ENCODE results near the gene ZBTB39.

Gene ZBTB39

GRCh38 chr12:57042695-57043094 is 36.3 kb upstream of the ZBTB39 start:
- H3K27me3 ChIP-seq (ENCODE audit: insufficient read depth, low read length), result 0 out of 2 replicates have a peak, but pooled peaks cover 2% of the 10 kb centered on the region
- no peaks in the 10 kb centered on the region for H3K9me2 ChIP-seq (ENCODE audit: low read depth, low read length)
- no peak overlapping the region for H3K27ac ChIP-seq (ENCODE audit: low read depth, low read length, poor library complexity, severe bottlenecking)
- no peaks in the 10 kb centered on the region for H3K4me1 ChIP-seq (ENCODE audit: insufficient read depth, low read length, severe bottlenecking)
- no peaks in the 10 kb centered on the region for H3K79me2 ChIP-seq (ENCODE audit: insufficient read depth, low read length)
- no peak overlapping the region for H3K9ac ChIP-seq (ENCODE audit: low read length)
- H3F3A ChIP-seq (ENCODE audit: insufficient read depth, low read length), result no peaks in the 10 kb centered on the region
- TF ChIP-seq EZH2 (IDR thresholded peaks at IDR 0.05; ENCODE audit: borderline replicate concordance, low read length), result no peak
- TF ChIP-seq, protein P1, sequence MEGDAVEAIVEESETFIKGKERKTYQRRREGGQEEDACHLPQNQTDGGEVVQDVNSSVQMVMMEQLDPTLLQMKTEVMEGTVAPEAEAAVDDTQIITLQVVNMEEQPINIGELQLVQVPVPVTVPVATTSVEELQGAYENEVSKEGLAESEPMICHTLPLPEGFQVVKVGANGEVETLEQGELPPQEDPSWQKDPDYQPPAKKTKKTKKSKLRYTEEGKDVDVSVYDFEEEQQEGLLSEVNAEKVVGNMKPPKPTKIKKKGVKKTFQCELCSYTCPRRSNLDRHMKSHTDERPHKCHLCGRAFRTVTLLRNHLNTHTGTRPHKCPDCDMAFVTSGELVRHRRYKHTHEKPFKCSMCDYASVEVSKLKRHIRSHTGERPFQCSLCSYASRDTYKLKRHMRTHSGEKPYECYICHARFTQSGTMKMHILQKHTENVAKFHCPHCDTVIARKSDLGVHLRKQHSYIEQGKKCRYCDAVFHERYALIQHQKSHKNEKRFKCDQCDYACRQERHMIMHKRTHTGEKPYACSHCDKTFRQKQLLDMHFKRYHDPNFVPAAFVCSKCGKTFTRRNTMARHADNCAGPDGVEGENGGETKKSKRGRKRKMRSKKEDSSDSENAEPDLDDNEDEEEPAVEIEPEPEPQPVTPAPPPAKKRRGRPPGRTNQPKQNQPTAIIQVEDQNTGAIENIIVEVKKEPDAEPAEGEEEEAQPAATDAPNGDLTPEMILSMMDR (IDR thresholded peaks at IDR 0.05; ENCODE audit: low read length), result no peak
- no peaks in the 10 kb centered on the region for H4K20me1 ChIP-seq (ENCODE audit: insufficient read depth, low read length)
- no peaks in the 10 kb centered on the region for H3K9me3 ChIP-seq (ENCODE audit: low read length)
- no peak overlapping the region for H3K4me3 ChIP-seq (ENCODE audit: low read depth, low read length, poor library complexity, severe bottlenecking)
- no peak overlapping the region for H3K4me2 ChIP-seq (ENCODE audit: low read length)
- no peaks in the 10 kb centered on the region for H3K36me3 ChIP-seq (ENCODE audit: insufficient read depth, low read length)
- H2AFZ ChIP-seq (ENCODE audit: low read length), result no peak overlapping the region

- Histone ChIP-seq H3K4me2 (ENCODE audit: low read length) (no peak overlapping the region), H3K9me3 (ENCODE audit: low read length) (no peaks in the 10 kb centered on the region), H3K27ac (ENCODE audit: low read depth, low read length, poor library complexity, severe bottlenecking) (no peak overlapping the region), H3K4me3 (ENCODE audit: low read depth, low read length, poor library complexity, severe bottlenecking) (no peak overlapping the region), H2AFZ (ENCODE audit: low read length) (no peak overlapping the region), H3K27me3 (ENCODE audit: insufficient read depth, low read length) (0 out of 2 replicates have a peak, but pooled peaks cover 12% of the 10 kb centered on the region), H3K79me2 (ENCODE audit: insufficient read depth, low read length) (no peaks in the 10 kb centered on the region), H3K9me2 (ENCODE audit: low read depth, low read length) (no peaks in the 10 kb centered on the region), H3K9ac (ENCODE audit: low read length) (no peak overlapping the region), H3K4me1 (ENCODE audit: insufficient read depth, low read length, severe bottlenecking) (no peaks in the 10 kb centered on the region), H4K20me1 (ENCODE audit: insufficient read depth, low read length) (no peaks in the 10 kb centered on the region), H3K36me3 (ENCODE audit: insufficient read depth, low read length) (no peaks in the 10 kb centered on the region), H3F3A (ENCODE audit: insufficient read depth, low read length) (no peaks in the 10 kb centered on the region)
- no peak for TF ChIP-seq EZH2 (IDR thresholded peaks at IDR 0.05; ENCODE audit: borderline replicate concordance, low read length)
- TF ChIP-seq, protein P1 (IDR thresholded peaks at IDR 0.05; ENCODE audit: low read length), result no peak
Measured at GRCh38 chr12:57040750-57041149, 34.4 kb upstream of the ZBTB39 start.

GRCh38 chr12:57040211-57040610 is 33.9 kb upstream of the ZBTB39 start:
- H3K4me2 ChIP-seq (ENCODE audit: low read length), result no peak overlapping the region
- TF ChIP-seq, protein P1 (IDR thresholded peaks at IDR 0.05; ENCODE audit: low read length), result no peak
- TF ChIP-seq EZH2 (IDR thresholded peaks at IDR 0.05; ENCODE audit: borderline replicate concordance, low read length), result no peak
- H3K9me2 ChIP-seq (ENCODE audit: low read depth, low read length), result no peaks in the 10 kb centered on the region

More at GRCh38 chr12:57040211-57040610, 33.9 kb upstream of the ZBTB39 start:
- Histone ChIP-seq H3K4me3 (ENCODE audit: low read depth, low read length, poor library complexity, severe bottlenecking) (no peak overlapping the region), H2AFZ (ENCODE audit: low read length) (no peak overlapping the region), H3K4me1 (ENCODE audit: insufficient read depth, low read length, severe bottlenecking) (no peaks in the 10 kb centered on the region), H4K20me1 (ENCODE audit: insufficient read depth, low read length) (no peaks in the 10 kb centered on the region), H3K27ac (ENCODE audit: low read depth, low read length, poor library complexity, severe bottlenecking) (no peak overlapping the region), H3K9ac (ENCODE audit: low read length) (no peak overlapping the region), H3F3A (ENCODE audit: insufficient read depth, low read length) (no peaks in the 10 kb centered on the region), H3K36me3 (ENCODE audit: insufficient read depth, low read length) (no peaks in the 10 kb centered on the region), H3K27me3 (ENCODE audit: insufficient read depth, low read length) (0 out of 2 replicates have a peak, but pooled peaks cover 12% of the 10 kb centered on the region), H3K79me2 (ENCODE audit: insufficient read depth, low read length) (no peaks in the 10 kb centered on the region), H3K9me3 (ENCODE audit: low read length) (no peaks in the 10 kb centered on the region)

All from OCI-LY1 (cell line).